DND-41 (cell line): ENCODE results near the gene TEC.

Experiments
- EZH2 ChIP-seq: IDR thresholded peaks from 3 replicates; pipeline ENCODE4 v1.6.1; 2012; ENCODE audit warnings: borderline replicate concordance, low read depth, mild to moderate bottlenecking, moderate library complexity, low read length, inconsistent platforms; ENCODE audit not compliant: severe bottlenecking
- TF ChIP-seq, protein P1 (sequence below): IDR thresholded peaks from 2 replicates; pipeline ENCODE4 v1.5.1; 2012; ENCODE audit warnings: borderline replicate concordance, low read length, moderate library complexity, mild to moderate bottlenecking; ENCODE audit not compliant: poor library complexity, severe bottlenecking; ENCODE audit errors: extremely low read depth

- TF ChIP-seq, protein P1, sequence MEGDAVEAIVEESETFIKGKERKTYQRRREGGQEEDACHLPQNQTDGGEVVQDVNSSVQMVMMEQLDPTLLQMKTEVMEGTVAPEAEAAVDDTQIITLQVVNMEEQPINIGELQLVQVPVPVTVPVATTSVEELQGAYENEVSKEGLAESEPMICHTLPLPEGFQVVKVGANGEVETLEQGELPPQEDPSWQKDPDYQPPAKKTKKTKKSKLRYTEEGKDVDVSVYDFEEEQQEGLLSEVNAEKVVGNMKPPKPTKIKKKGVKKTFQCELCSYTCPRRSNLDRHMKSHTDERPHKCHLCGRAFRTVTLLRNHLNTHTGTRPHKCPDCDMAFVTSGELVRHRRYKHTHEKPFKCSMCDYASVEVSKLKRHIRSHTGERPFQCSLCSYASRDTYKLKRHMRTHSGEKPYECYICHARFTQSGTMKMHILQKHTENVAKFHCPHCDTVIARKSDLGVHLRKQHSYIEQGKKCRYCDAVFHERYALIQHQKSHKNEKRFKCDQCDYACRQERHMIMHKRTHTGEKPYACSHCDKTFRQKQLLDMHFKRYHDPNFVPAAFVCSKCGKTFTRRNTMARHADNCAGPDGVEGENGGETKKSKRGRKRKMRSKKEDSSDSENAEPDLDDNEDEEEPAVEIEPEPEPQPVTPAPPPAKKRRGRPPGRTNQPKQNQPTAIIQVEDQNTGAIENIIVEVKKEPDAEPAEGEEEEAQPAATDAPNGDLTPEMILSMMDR = no peak
- no peak for TF ChIP-seq EZH2
These were observed 18.7 kb downstream of the TEC start for GRCh38 chr4:48250980-48251379.
